KOPT-K1 (cell line): ENCODE results near the gene GALNT2.

Source experiments
- H3K27ac ChIP-seq: fragments of 200-600 bp; sonication (generic); 2 replicates; pipeline ENCODE4 v1.5.1; 2016; ENCODE audit warnings: antibody characterized with exemption, mild to moderate bottlenecking, low read depth, low read length; ENCODE audit not compliant: poor library complexity, severe bottlenecking
- H3K36me3 ChIP-seq: fragments of 200-600 bp; sonication (generic); 2 replicates; pipeline ENCODE4 v1.5.1; 2017; ENCODE audit warnings: antibody characterized with exemption, mild to moderate bottlenecking, low read length, moderate library complexity; ENCODE audit not compliant: insufficient read depth
- H3K9me3 ChIP-seq: fragments of 200-600 bp; sonication (generic); 2 replicates; pipeline ENCODE4 v1.5.1; 2017; ENCODE audit warnings: antibody characterized with exemption, low read length, mild to moderate bottlenecking; ENCODE audit not compliant: insufficient read depth, poor library complexity, severe bottlenecking

GALNT2 gene

GRCh38 chr1:230308821-230309220 lies 241.8 kb downstream of the GALNT2 start:
- H3K27ac ChIP-seq = no peak overlapping the region
- no peaks in the 10 kb centered on the region for H3K9me3 ChIP-seq
- no peaks in the 10 kb centered on the region for H3K36me3 ChIP-seq

- Histone ChIP-seq H3K27ac (no peak overlapping the region), H3K36me3 (no peaks in the 10 kb centered on the region), H3K9me3 (no peaks in the 10 kb centered on the region)
Observed at GRCh38 chr1:230309646-230310177, 242.7 kb downstream of the GALNT2 start.

GRCh38 chr1:230310381-230311163 lies 243.5 kb downstream of the GALNT2 start:
- peak overlapping the region; percentile 31 for H3K27ac ChIP-seq
- no peaks in the 10 kb centered on the region for H3K9me3 ChIP-seq
- no peaks in the 10 kb centered on the region for H3K36me3 ChIP-seq

- Histone ChIP-seq H3K36me3 (no peaks in the 10 kb centered on the region), H3K27ac (no peak overlapping the region), H3K9me3 (no peaks in the 10 kb centered on the region)
Observed at GRCh38 chr1:230312676-230313075, 245.6 kb downstream of the GALNT2 start.

GRCh38 chr1:230313453-230314141 lies 246.6 kb downstream of the GALNT2 start:
- no peaks in the 10 kb centered on the region for H3K9me3 ChIP-seq
- no peaks in the 10 kb centered on the region for H3K36me3 ChIP-seq
- no peak overlapping the region for H3K27ac ChIP-seq

GRCh38 chr1:230314142-230314470 lies 247.1 kb downstream of the GALNT2 start:
- Histone ChIP-seq H3K9me3 (no peaks in the 10 kb centered on the region), H3K27ac (no peak overlapping the region), H3K36me3 (no peaks in the 10 kb centered on the region)

GRCh38 chr1:230315099-230315498 lies 248.1 kb downstream of the GALNT2 start:
- H3K27ac ChIP-seq = no peak overlapping the region
- H3K9me3 ChIP-seq = no peaks in the 10 kb centered on the region
- H3K36me3 ChIP-seq = no peaks in the 10 kb centered on the region

- no peaks in the 10 kb centered on the region for H3K9me3 ChIP-seq
Observed at GRCh38 chr1:230316864-230317745, 250.1 kb downstream of the GALNT2 start.

GRCh38 chr1:230317823-230318819 lies 251.1 kb downstream of the GALNT2 start:
- Histone ChIP-seq H3K9me3 (no peaks in the 10 kb centered on the region), H3K27ac (no peak overlapping the region)

More at GRCh38 chr1:230316864-230317745, 250.1 kb downstream of the GALNT2 start:
- no peak overlapping the region for H3K27ac ChIP-seq
- H3K36me3 ChIP-seq = no peaks in the 10 kb centered on the region

GRCh38 chr1:230319014-230319747 lies 252.1 kb downstream of the GALNT2 start:
- no peaks in the 10 kb centered on the region for H3K9me3 ChIP-seq
- H3K36me3 ChIP-seq = no peaks in the 10 kb centered on the region
- H3K27ac ChIP-seq = no peak overlapping the region

More at GRCh38 chr1:230317823-230318819, 251.1 kb downstream of the GALNT2 start:
- no peaks in the 10 kb centered on the region for H3K36me3 ChIP-seq

- Histone ChIP-seq H3K9me3 (no peaks in the 10 kb centered on the region), H3K27ac (no peak overlapping the region), H3K36me3 (no peaks in the 10 kb centered on the region)
Observed at GRCh38 chr1:230320804-230321203, 253.8 kb downstream of the GALNT2 start.

GRCh38 chr1:230321341-230321740 lies 254.3 kb downstream of the GALNT2 start:
- H3K27ac ChIP-seq = no peak overlapping the region
- H3K9me3 ChIP-seq = no peaks in the 10 kb centered on the region
- no peaks in the 10 kb centered on the region for H3K36me3 ChIP-seq

GRCh38 chr1:230321741-230322420 lies 254.8 kb downstream of the GALNT2 start:
- H3K36me3 ChIP-seq = no peaks in the 10 kb centered on the region
- H3K27ac ChIP-seq = no peak overlapping the region
- H3K9me3 ChIP-seq = no peaks in the 10 kb centered on the region
